ENCODE data around the gene SOS1. TPM values are rescaled to one million over a fixed set of nuclear protein-coding genes. Genes with fewer than 3 reads are reported as not detected.

SOS1 gene
- total RNA-seq, 1 donor from 2014 or later: 8.2 TPM

GRCh38 chr2:38968021-38968420, 152.8 kb downstream of the SOS1 start:
- no peak overlapping the region for H3K4me3 ChIP-seq (ENCODE audit: low read depth, low read length)
- H3K36me3 ChIP-seq (ENCODE audit: control insufficient read depth, insufficient read depth, low read length): no peaks in the 10 kb centered on the region
- DNase-seq (ENCODE audit: low read depth) (no peak), FAIRE-seq (no peak)
- no peaks in the 10 kb centered on the region for H3K27me3 ChIP-seq (ENCODE audit: control insufficient read depth, insufficient read depth, low read length)
- TF ChIP-seq, protein P1, sequence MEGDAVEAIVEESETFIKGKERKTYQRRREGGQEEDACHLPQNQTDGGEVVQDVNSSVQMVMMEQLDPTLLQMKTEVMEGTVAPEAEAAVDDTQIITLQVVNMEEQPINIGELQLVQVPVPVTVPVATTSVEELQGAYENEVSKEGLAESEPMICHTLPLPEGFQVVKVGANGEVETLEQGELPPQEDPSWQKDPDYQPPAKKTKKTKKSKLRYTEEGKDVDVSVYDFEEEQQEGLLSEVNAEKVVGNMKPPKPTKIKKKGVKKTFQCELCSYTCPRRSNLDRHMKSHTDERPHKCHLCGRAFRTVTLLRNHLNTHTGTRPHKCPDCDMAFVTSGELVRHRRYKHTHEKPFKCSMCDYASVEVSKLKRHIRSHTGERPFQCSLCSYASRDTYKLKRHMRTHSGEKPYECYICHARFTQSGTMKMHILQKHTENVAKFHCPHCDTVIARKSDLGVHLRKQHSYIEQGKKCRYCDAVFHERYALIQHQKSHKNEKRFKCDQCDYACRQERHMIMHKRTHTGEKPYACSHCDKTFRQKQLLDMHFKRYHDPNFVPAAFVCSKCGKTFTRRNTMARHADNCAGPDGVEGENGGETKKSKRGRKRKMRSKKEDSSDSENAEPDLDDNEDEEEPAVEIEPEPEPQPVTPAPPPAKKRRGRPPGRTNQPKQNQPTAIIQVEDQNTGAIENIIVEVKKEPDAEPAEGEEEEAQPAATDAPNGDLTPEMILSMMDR (IDR thresholded peaks at IDR 0.05; ENCODE audit: insufficient read depth, low read length, severe bottlenecking): no peak

DNA sequence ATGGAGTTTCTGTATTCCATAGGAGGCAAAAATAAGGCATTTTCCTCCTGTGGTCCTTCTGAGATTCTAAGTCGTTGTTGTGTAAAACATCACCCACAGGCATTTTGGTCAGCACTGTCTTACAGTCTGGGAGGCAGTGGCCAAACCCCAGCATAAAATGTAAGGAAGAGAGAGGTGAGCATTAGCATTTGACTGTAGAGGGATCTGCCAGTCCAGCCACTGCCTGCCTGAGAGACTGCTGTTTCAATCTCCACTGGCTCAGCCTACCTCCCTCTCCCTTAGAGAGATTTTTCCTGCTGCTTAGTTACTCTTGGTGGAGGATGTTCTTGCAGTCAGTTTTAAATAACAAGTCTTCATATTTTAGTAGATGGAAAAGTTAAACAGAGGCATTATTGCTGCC, 154.2 kb downstream of the SOS1 start:
- Histone ChIP-seq H3K36me3 (ENCODE audit: control insufficient read depth, insufficient read depth, low read length) (no peaks in the 10 kb centered on the region), H3K27me3 (ENCODE audit: control insufficient read depth, insufficient read depth, low read length) (no peaks in the 10 kb centered on the region), H3K4me3 (ENCODE audit: low read depth, low read length) (no peak overlapping the region)
- no peak for DNase-seq (ENCODE audit: low read depth)
- TF ChIP-seq, protein P1 (IDR thresholded peaks at IDR 0.05; ENCODE audit: insufficient read depth, low read length, severe bottlenecking): no peak
- FAIRE-seq: no peak

DNA sequence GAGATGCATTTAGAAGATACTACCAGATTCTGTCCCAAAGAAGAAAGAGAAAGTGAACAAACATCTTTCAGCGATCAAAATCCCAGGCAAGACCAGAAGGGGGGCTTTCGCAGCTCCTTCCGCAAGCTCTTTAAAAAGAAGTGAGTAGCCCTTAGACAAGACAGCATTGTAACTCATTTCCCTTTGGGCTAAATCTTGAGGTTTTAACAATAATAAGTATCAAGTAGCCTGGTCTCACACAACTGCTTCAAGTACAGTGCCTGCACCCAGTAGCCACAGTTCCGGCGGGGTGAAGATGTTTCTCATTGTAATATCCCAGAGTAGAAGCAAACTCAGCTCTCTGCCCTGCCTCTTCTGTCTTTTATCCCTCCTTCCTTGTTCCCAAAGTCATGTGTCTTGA, 154.8 kb downstream of the SOS1 start:
- no peak for DNase-seq (ENCODE audit: low read depth)
- TF ChIP-seq, protein P1 (IDR thresholded peaks at IDR 0.05; ENCODE audit: insufficient read depth, low read length, severe bottlenecking): no peak
- no peak for FAIRE-seq
- no peaks in the 10 kb centered on the region for H3K27me3 ChIP-seq (ENCODE audit: control insufficient read depth, insufficient read depth, low read length)
- no peaks in the 10 kb centered on the region for H3K36me3 ChIP-seq (ENCODE audit: control insufficient read depth, insufficient read depth, low read length)
- no peak overlapping the region for H3K4me3 ChIP-seq (ENCODE audit: low read depth, low read length)

DNA sequence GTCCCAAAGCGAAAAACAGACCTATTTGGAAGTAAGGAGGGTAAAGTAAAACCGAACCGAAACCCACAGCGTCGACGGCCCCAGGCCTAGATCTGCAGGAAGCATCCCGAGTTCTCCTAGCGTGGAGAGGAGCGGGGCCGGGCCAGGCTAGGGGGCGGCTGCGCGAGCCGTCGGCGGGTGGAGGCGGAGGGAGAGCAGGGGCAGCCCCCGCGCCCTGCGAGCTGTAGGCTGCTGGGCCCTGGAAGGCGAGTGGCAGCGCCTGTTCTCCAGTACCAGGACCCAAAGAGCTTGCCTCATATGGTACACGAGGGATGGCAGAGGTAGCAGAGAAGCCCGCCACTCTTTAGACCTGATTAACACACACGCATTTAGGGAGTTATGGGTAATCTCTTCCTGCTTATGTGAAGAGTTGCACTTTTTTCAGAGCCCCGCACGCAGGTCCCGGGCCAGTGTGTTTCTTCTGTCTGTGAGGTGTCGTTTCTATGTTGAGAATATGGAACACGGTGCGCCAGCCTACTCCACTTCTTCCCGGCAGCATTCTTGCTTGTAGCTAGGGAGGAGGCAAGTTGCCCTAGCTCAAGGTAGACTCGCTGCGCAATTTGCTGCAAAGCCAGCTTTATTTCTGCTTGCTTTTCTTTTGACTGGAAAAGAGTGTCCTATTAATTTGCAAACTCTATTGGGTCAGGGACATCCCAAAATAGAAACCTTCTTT, 160.1 kb downstream of the SOS1 start:
- DNase-seq (ENCODE audit: low read depth) (no peak), FAIRE-seq (no peak)
- Histone ChIP-seq H3K4me3 (ENCODE audit: low read depth, low read length) (peak overlapping the region; percentile 7), H3K27me3 (ENCODE audit: control insufficient read depth, insufficient read depth, low read length) (peaks cover 3% of the 10 kb centered on the region), H3K36me3 (ENCODE audit: control insufficient read depth, insufficient read depth, low read length) (no peaks in the 10 kb centered on the region)
- TF ChIP-seq, protein P1 (IDR thresholded peaks at IDR 0.05; ENCODE audit: insufficient read depth, low read length, severe bottlenecking): no peak

- peak overlapping the region; percentile 37 for H3K4me3 ChIP-seq (ENCODE audit: low read depth, low read length)
- TF ChIP-seq, protein P1 (IDR thresholded peaks at IDR 0.05; ENCODE audit: insufficient read depth, low read length, severe bottlenecking): peak; percentile 12
- no peak for FAIRE-seq
- H3K27me3 ChIP-seq (ENCODE audit: control insufficient read depth, insufficient read depth, low read length): peaks cover 3% of the 10 kb centered on the region
- H3K36me3 ChIP-seq (ENCODE audit: control insufficient read depth, insufficient read depth, low read length): no peaks in the 10 kb centered on the region
- DNase-seq (ENCODE audit: low read depth): peak; percentile 63
Measured at GRCh38 chr2:38959938-38960608, 160.8 kb downstream of the SOS1 start.
